HepG2 (cell line): ENCODE results near the gene MMP25. TPM values are rescaled to one million over a fixed set of nuclear protein-coding genes. Genes with fewer than 3 reads are reported as not detected.

Experiments
- ATAC-seq: fragments of 200-7000 bp; cut with Tn5 transposase; 3 replicates; pipeline ENCODE4 v1.9.1; 2020; ENCODE audit warnings: mild to moderate bottlenecking, moderate library complexity
- BruUV-seq: library from RNA; stranded (reverse); fragments of 400-500 nt; replicated peaks from 2 replicates; lab custom pipeline; 2021; lab: Mats Ljungman, UMichigan
- CTCF ChIA-PET: fragments of 300-600 bp; formaldehyde crosslinking; extraction: SDS; loops from one replicate; lab custom pipeline; 2021; ENCODE audit warnings: low total read pairs, inconsistent platforms, low intra/inter-chr PET ratio; lab: Yijun Ruan, JAX
- POLR2A ChIA-PET: fragments of 350-600 bp; sonication (Branson Sonifier 250); formaldehyde crosslinking; loops from one replicate; lab custom pipeline; 2020; ENCODE audit warnings: antibody characterized with exemption, inconsistent platforms; lab: Yijun Ruan, JAX
- DNase-seq: peaks from one replicate; pipeline ENCODE4 v3.0.0-alpha.2; 2015; ENCODE audit warnings: low spot score
- FAIRE-seq: peaks from 3 replicates; lab custom pipeline; 2011; peaks lifted over from hg19 to GRCh38; lab: Jason Lieb, UNC
- H2AFZ ChIP-seq: one replicate; pipeline ENCODE4 v1.6.1; 2011; ENCODE audit warnings: low read length, inconsistent platforms
- H3K27ac ChIP-seq: fragments of 300-600 bp; 3 replicates; pipeline ENCODE4 v1.8.0; 2011; ENCODE audit warnings: mixed run types, mild to moderate bottlenecking, mixed read lengths, low read length, inconsistent platforms; ENCODE audit not compliant: insufficient read depth; ENCODE audit errors: extremely low read length
- H3K27me3 ChIP-seq, 2 experiments: fragments of 200-600 bp in 1 of 2; 2 replicates in 1 of 2; 3 replicates in 1 of 2; pipeline versions ENCODE4 v1.6.0 to v1.8.0; 2011; ENCODE audit warnings: low read length in 2 of 2, mild to moderate bottlenecking in 2 of 2, moderate library complexity in 2 of 2, inconsistent platforms in 1 of 2; ENCODE audit not compliant: insufficient read depth in 2 of 2, control insufficient read depth in 1 of 2
- H3K36me3 ChIP-seq, 2 experiments: fragments of 200-600 bp in 1 of 2; replicated peaks in 1 of 2; 2 replicates in 1 of 2; 3 replicates in 1 of 2; pipeline versions ENCODE4 v1.5.1 to v1.8.0; 2011; ENCODE audit warnings: low read length in 2 of 2, inconsistent platforms in 1 of 2; ENCODE audit not compliant: insufficient read depth in 2 of 2, control insufficient read depth in 1 of 2
- H3K4me1 ChIP-seq: 2 replicates; pipeline ENCODE4 v1.5.1; 2012; ENCODE audit warnings: low read length, inconsistent platforms; ENCODE audit not compliant: insufficient read depth
- H3K4me2 ChIP-seq: 2 replicates; pipeline ENCODE4 v1.6.0; 2011; ENCODE audit warnings: low read depth, low read length, inconsistent platforms
- H3K4me3 ChIP-seq, 3 experiments: fragments of 200-600 bp in 1 of 3; sonication (generic), shearing (Covaris generic) in 1 of 3; replicated peaks in 1 of 3; 2 replicates each; pipeline ENCODE4 v1.5.1; 2011 to 2016; ENCODE audit warnings: low read length in 3 of 3, inconsistent platforms in 2 of 3, low read depth in 2 of 3, mild to moderate bottlenecking in 2 of 3, control low read depth in 1 of 3, mixed read lengths in 1 of 3; ENCODE audit not compliant: insufficient read depth in 1 of 3
- H3K79me2 ChIP-seq: one replicate; pipeline ENCODE4 v1.6.1; 2011; ENCODE audit warnings: low read length, inconsistent platforms; ENCODE audit not compliant: insufficient read depth
- H3K9ac ChIP-seq: 2 replicates; pipeline ENCODE4 v1.6.0; 2011; ENCODE audit warnings: mild to moderate bottlenecking, low read depth, low read length, inconsistent platforms; ENCODE audit not compliant: insufficient read depth
- H3K9me3 ChIP-seq: 2 replicates; pipeline ENCODE4 v1.5.1; 2012; ENCODE audit warnings: mild to moderate bottlenecking, low read length
- H4K20me1 ChIP-seq: 2 replicates; pipeline ENCODE4 v1.6.0; 2011; ENCODE audit warnings: inconsistent platforms, mild to moderate bottlenecking, low read length, moderate library complexity; ENCODE audit not compliant: insufficient read depth
- CC2D1A ChIP-seq: sonication (generic); formaldehyde crosslinking; IDR thresholded peaks from 2 replicates; pipeline ENCODE4 v1.8.1; 2023; ENCODE audit warnings: mild to moderate bottlenecking, missing genetic modification reagents
- CCDC6 ChIP-seq: sonication (generic); formaldehyde crosslinking; IDR thresholded peaks from 2 replicates; pipeline ENCODE4 v1.8.1; 2022; ENCODE audit warnings: mild to moderate bottlenecking, missing genetic modification reagents, moderate library complexity
- CENPT ChIP-seq: sonication (generic); formaldehyde crosslinking; IDR thresholded peaks from 2 replicates; pipeline ENCODE4 v1.8.0; 2022; ENCODE audit warnings: low read depth, mild to moderate bottlenecking, moderate library complexity, missing genetic modification reagents
- IRF1 ChIP-seq: sonication (generic); formaldehyde crosslinking; IDR thresholded peaks from 2 replicates; pipeline ENCODE4 v1.4.0; 2020; ENCODE audit warnings: low read depth, mild to moderate bottlenecking, missing genetic modification reagents
- NFKB2 ChIP-seq: sonication (generic); formaldehyde crosslinking; IDR thresholded peaks from 2 replicates; pipeline ENCODE4 v1.4.0; 2020; ENCODE audit warnings: missing genetic modification reagents, borderline replicate concordance
- NR2F2 ChIP-seq: IDR thresholded peaks from 2 replicates; pipeline ENCODE4 v1.6.1; 2012; ENCODE audit warnings: low read depth, inconsistent platforms, borderline replicate concordance
- RXRA ChIP-seq: sonication (generic); formaldehyde crosslinking; IDR thresholded peaks from 2 replicates; pipeline ENCODE4 v1.5.1; 2020; ENCODE audit warnings: missing genetic modification reagents
- TGIF2 ChIP-seq: IDR thresholded peaks from 2 replicates; pipeline ENCODE4 v1.6.1; 2016; ENCODE audit warnings: control low read depth, missing compliant biosample characterization
- YY1 ChIP-seq: IDR thresholded peaks from 2 replicates; pipeline ENCODE4 v1.6.1; 2011; ENCODE audit warnings: low read length, low read depth, moderate library complexity, mild to moderate bottlenecking; ENCODE audit not compliant: insufficient read depth, insufficient replicate concordance
- ZBTB37 ChIP-seq: sonication (generic); formaldehyde crosslinking; IDR thresholded peaks from 2 replicates; pipeline ENCODE4 v1.4.0; 2020; ENCODE audit warnings: mild to moderate bottlenecking, missing genetic modification reagents
- ZHX1 ChIP-seq: sonication (generic); formaldehyde crosslinking; IDR thresholded peaks from 2 replicates; pipeline ENCODE4 v1.8.1; 2022; ENCODE audit warnings: low read depth, mild to moderate bottlenecking, missing genetic modification reagents
- ZNF224 ChIP-seq: sonication (generic); formaldehyde crosslinking; IDR thresholded peaks from 2 replicates; pipeline ENCODE4 v1.5.0; 2020; ENCODE audit warnings: mild to moderate bottlenecking, missing genetic modification reagents
- ZNF550 ChIP-seq: sonication (generic); formaldehyde crosslinking; IDR thresholded peaks from 2 replicates; pipeline ENCODE4 v1.4.0; 2020; ENCODE audit warnings: mild to moderate bottlenecking, missing genetic modification reagents, borderline replicate concordance
- ZNF670 ChIP-seq: sonication (generic); formaldehyde crosslinking; IDR thresholded peaks from 2 replicates; pipeline ENCODE4 v1.8.0; 2022; ENCODE audit warnings: mild to moderate bottlenecking, missing genetic modification reagents, borderline replicate concordance
- ZSCAN25 ChIP-seq: sonication (generic); formaldehyde crosslinking; IDR thresholded peaks from 2 replicates; pipeline ENCODE4 v1.8.0; 2022; ENCODE audit warnings: mild to moderate bottlenecking, missing genetic modification reagents
- WGBS: methylation state at CpG from one replicate; pipeline ENCODE4 v1.1.6; 2017; ENCODE audit warnings: low lambda C conversion rate; 5-methylcytosine and 5-hydroxymethylcytosine counted together
- in situ Hi-C: cut with HindIII; loops from 2 replicates; pipeline ENCODE4 v1.10.0; 2017; ENCODE audit warnings: low pct_unique_long_range_greater_than_20kb; ENCODE audit not compliant: extremely low pct_ligation_motif_present
- intact Hi-C: fragments of 100-400 bp; cut with micrococcal nuclease; formaldehyde crosslinking; loops from one replicate; pipeline ENCODE4 v1.10.0; 2022; ENCODE audit not compliant: unreplicated experiment
- polyA plus RNA-seq, 8 experiments: library from polyadenylated mRNA; depleted of rRNA in 3 of 8; stranded (reverse) in 7 of 8; unstranded in 1 of 8; fragments of >200 nt; fragmentation: Illumina TruSeq in 4 of 8; extraction: Trizol in 4 of 8; gene quantifications; 2 replicates each; pipeline versions ENCODE4 v1.2.1 to v1.2.3, GENCODE V29; 2011 to 2016; ENCODE audit warnings: low read depth in 4 of 8, missing spikeins in 1 of 8, mixed read lengths in 1 of 8; ENCODE audit not compliant: insufficient read depth in 1 of 8
- total RNA-seq, 5 experiments: library from RNA; depleted of rRNA; stranded (reverse); fragments of >200 nt; fragmentation: Illumina TruSeq; extraction: Trizol; gene quantifications; 2 replicates each; pipeline ENCODE4 v1.2.3, GENCODE V29; 2016; ENCODE audit warnings: low read depth in 1 of 5

MMP25 gene
- total and polyA plus RNA-seq, 2 of the 13 experiments (the other 11 are each of a cell fraction or from before 2014, with no cell fraction given): 0.04 to 0.08 TPM

GRCh38 chr16:3050487-3050886 is 4.1 kb downstream of the MMP25 start (continued):
- no peak for TF ChIP-seq NFKB2 (CRISPR knock-in tag)
- no peak for TF ChIP-seq YY1
- no peak for TF ChIP-seq CC2D1A (CRISPR knock-in tag)
- no peak for TF ChIP-seq ZHX1 (CRISPR knock-in tag)
- TF ChIP-seq IRF1 (CRISPR knock-in tag): no peak
- no peak for TF ChIP-seq ZNF224 (CRISPR knock-in tag)
- TF ChIP-seq ZBTB37 (CRISPR knock-in tag): no peak

GRCh38 chr16:3051009-3051408 is 4.6 kb downstream of the MMP25 start:
- intact Hi-C loops: no loop called here
- H2AFZ ChIP-seq: no peak overlapping the region

More at GRCh38 chr16:3051009-3051408, 4.6 kb downstream of the MMP25 start:
- in situ Hi-C loops: no loop called here
- no peak overlapping the region for H3K9ac ChIP-seq
- no peak overlapping the region for H3K4me2 ChIP-seq
- DNase-seq (no peak), FAIRE-seq (no peak), ATAC-seq (no peak)
- no peaks in the 10 kb centered on the region for H3K36me3 ChIP-seq
- no peak overlapping the region for H3K4me3 ChIP-seq
- BruUV-seq: no TSS peak
- H3K27me3 ChIP-seq: peaks cover 8 to 50% of the 10 kb centered on the region in 2 experiments
- H3K9me3 ChIP-seq: no peaks in the 10 kb centered on the region
- 57% methylated on average over 4 of the region's 4 CpGs for WGBS
- H4K20me1 ChIP-seq: no peaks in the 10 kb centered on the region
- TF ChIP-seq RXRA (CRISPR knock-in tag) (no peak), CCDC6 (CRISPR knock-in tag) (no peak), ZNF670 (no peak), NR2F2 (no peak), CENPT (no peak), ZSCAN25 (CRISPR knock-in tag) (no peak), ZNF550 (CRISPR knock-in tag) (no peak), TGIF2 (CRISPR knock-in tag) (no peak)
- POLR2A ChIA-PET: no interaction called here
- H3K27ac ChIP-seq: no peak overlapping the region
- H3K4me1 ChIP-seq: peaks cover 2% of the 10 kb centered on the region; the same call in 1 of the 2 replicates
- CTCF ChIA-PET: no interaction called here
- no peaks in the 10 kb centered on the region for H3K79me2 ChIP-seq
